ENCODE results near the gene HAO1. TPM values are rescaled to one million over a fixed set of nuclear protein-coding genes. Genes with fewer than 3 reads are reported as not detected.
"Not testable (repeated sequence)": the region's sequence is repeated elsewhere in the genome, so short reads cannot be mapped to it uniquely, and the experiment has no call there.

Gene HAO1
- total RNA-seq, 1 donor, result not detected

DNA sequence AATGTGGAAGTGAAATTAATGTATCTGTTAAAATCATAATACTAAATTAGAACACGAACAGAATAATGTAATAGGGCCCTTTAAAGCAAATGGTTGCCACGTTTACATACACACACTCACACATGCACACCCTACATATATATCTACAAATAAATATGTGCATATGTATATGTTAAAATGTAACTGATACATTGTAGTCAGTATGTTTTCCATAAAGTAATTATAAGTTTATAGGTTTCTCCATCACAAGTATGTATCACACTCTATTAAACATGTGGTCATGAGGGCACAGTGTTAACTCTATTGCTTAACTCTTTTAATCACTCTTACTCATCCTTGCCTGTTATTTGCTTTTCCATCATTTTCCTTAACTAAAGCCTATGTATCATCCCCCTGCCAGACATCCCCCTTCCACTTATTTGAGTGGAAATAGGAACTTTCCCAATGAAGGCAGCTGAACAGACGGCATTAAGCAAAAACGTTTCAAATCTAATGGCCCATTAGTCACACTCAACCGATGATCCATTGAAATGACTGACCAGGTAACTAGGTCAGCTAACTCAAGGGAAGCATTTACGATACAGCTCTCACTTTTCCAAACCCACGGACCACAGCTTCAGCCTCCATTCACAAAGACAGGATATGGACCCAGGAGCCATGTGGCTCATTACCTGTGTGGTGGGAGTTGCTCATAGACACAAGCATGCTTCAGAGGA is 89.3 kb downstream of the HAO1 start:
- Histone ChIP-seq H3K4me1 (ENCODE audit: insufficient read depth, low read length) (no peaks in the 10 kb centered on the region), H3K4me3 (ENCODE audit: low read length) (no peak overlapping the region)

DNA sequence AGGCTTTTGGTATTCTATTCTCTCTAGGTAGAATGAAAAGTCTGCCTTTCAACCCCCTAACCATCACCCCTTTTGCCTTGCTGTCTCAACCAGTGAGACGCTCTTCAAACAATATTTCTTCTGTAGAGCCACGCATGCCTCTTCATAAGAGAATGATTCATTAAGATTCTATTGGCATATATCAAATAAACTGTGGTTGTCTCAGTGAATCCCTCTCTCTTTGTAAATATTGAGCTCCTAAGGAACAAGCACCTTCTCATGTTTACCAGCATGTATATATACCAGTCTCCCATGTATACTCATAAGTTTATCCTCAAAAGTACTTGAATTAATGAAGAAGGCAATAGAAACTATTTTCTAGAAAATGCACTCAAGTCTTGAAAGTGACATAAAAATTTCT is 90.6 kb downstream of the HAO1 start:
- no peaks in the 10 kb centered on the region for H3K27me3 ChIP-seq (ENCODE audit: insufficient read depth, low read length)

More for the DNA sequence above, 89.3 kb downstream of the HAO1 start:
- H3K27me3 ChIP-seq (ENCODE audit: insufficient read depth, low read length), result no peaks in the 10 kb centered on the region
- H3K9me3 ChIP-seq (ENCODE audit: low read depth, low read length), result no peaks in the 10 kb centered on the region

DNA sequence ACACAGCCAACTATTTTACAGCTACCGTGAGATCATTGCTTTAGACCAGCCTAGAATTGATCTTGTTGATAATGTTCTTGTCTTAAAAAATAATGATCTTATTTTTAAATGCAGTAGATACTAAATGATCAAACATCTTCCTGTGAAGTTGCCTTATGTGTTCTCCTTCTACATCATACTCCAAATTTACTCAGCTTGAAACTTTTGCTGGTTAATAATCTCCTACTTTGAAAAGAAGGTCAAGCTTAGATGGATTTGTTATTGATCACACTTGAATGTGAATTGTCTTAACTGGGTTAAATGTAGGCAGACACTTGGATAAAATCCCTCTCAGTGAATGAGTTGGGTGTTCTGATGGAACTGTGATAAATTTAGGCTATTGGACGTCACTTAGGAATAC is 91.9 kb downstream of the HAO1 start:
- H3K4me3 ChIP-seq (ENCODE audit: low read length), result no peak overlapping the region
- H3K27me3 ChIP-seq (ENCODE audit: insufficient read depth, low read length), result no peaks in the 10 kb centered on the region
- no peaks in the 10 kb centered on the region for H3K4me1 ChIP-seq (ENCODE audit: insufficient read depth, low read length)
- no peaks in the 10 kb centered on the region for H3K9me3 ChIP-seq (ENCODE audit: low read depth, low read length)

More for the DNA sequence above, 90.6 kb downstream of the HAO1 start:
- H3K4me1 ChIP-seq (ENCODE audit: insufficient read depth, low read length), result no peaks in the 10 kb centered on the region
- no peak overlapping the region for H3K4me3 ChIP-seq (ENCODE audit: low read length)
- no peaks in the 10 kb centered on the region for H3K9me3 ChIP-seq (ENCODE audit: low read depth, low read length)

DNA sequence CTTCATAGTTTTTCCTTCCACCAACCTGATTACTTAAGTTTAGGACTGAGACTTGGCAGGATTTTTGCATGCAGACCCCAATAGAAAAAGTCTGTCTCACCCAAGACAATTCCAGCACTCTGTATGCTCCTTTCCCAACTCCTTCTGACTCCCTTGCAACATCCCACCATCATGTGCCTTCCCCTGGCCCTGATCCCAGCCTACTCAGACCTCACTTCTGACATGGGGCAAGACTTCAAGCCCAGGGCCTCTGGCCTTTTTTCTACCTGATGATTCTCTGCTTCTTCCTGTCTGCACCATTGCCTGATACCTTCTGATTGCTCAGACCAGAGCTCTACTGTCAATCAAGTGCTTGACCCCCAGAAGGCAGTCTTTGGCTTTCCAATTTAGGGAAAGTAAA is 96.6 kb downstream of the HAO1 start:
- no peaks in the 10 kb centered on the region for H3K9me3 ChIP-seq (ENCODE audit: low read depth, low read length)

DNA sequence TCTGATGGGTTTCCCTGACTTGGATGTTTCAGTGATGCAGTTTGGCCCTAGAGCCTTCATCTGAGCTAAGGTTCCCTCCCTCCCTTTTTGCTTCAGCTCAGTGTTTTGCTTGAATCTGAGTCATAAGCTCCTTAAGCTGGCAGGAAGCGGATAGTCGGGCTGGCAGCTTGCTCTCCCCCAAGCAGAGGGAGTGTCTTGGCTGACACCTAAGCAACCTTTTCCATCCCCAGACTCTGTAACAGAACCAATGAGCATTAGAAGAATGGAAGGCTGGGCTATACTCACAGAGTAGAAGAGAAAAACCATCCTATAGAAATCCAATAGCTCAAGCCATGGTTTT is 98.3 kb downstream of the HAO1 start:
- H3K4me3 ChIP-seq (ENCODE audit: low read length), result no peak overlapping the region
- no peaks in the 10 kb centered on the region for H3K9me3 ChIP-seq (ENCODE audit: low read depth, low read length)
- no peaks in the 10 kb centered on the region for H3K4me1 ChIP-seq (ENCODE audit: insufficient read depth, low read length)
- no peaks in the 10 kb centered on the region for H3K27me3 ChIP-seq (ENCODE audit: insufficient read depth, low read length)

More for the DNA sequence above, 96.6 kb downstream of the HAO1 start:
- H3K27me3 ChIP-seq (ENCODE audit: insufficient read depth, low read length), result no peaks in the 10 kb centered on the region
- no peaks in the 10 kb centered on the region for H3K4me1 ChIP-seq (ENCODE audit: insufficient read depth, low read length)
- no peak overlapping the region for H3K4me3 ChIP-seq (ENCODE audit: low read length)

DNA sequence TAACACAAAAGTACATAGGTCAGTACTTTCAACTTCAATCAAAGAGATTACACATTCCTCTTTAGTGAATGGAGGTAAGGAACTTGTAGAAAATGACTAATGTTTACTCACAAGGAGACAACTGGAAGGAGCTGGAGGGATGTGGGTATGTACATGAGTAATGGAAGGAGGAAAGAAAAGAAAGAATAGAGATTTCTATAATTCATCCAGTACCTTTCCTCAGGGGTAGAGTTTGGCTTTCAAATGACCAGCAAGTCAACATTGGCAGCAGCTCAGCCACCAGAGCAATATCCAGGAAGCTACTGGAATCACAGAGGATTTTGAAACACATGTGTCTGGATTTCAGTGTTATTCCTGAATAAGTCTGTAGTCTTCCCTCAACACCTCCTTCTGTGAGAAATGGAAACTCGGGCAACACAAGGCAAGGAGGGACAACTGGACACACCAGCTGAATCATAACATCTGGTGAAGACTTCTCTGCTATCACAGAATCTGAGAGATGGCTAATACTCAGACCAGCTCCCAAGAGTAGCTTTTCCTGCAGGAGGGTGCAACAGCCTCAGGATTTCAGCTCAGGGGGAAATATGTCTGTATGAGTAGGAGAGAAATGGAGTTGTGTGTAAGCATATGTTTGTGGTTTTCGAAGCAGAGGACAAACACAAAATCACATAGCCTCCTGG is 98.8 kb downstream of the HAO1 start:
- Histone ChIP-seq H3K9me3 (ENCODE audit: low read depth, low read length) (no peaks in the 10 kb centered on the region), H3K27me3 (ENCODE audit: insufficient read depth, low read length) (no peaks in the 10 kb centered on the region), H3K4me1 (ENCODE audit: insufficient read depth, low read length) (no peaks in the 10 kb centered on the region), H3K4me3 (ENCODE audit: low read length) (no peak overlapping the region)

DNA sequence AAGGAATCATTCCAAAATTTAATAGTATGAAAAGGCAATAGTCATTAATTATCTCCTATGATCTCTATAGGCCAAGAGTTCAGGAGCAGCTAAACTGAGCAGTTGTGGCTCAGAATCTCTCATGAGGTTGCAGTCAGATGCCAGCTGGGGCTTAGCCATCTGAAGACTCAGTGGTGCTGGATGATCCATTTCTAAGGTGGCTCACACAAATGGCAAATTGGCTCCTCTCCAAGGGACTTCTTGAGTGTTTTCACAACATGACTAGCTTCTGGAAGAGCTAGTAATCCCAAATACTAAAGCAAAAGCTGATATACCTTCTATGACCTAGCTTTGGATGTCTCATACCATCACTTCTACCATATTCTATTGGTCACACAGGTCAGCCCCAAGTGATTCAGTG is 104.2 kb downstream of the HAO1 start:
- Histone ChIP-seq H3K27me3 (ENCODE audit: insufficient read depth, low read length) (no peaks in the 10 kb centered on the region), H3K4me3 (ENCODE audit: low read length) (no peak overlapping the region), H3K4me1 (ENCODE audit: insufficient read depth, low read length) (no peaks in the 10 kb centered on the region), H3K9me3 (ENCODE audit: low read depth, low read length) (no peaks in the 10 kb centered on the region)

DNA sequence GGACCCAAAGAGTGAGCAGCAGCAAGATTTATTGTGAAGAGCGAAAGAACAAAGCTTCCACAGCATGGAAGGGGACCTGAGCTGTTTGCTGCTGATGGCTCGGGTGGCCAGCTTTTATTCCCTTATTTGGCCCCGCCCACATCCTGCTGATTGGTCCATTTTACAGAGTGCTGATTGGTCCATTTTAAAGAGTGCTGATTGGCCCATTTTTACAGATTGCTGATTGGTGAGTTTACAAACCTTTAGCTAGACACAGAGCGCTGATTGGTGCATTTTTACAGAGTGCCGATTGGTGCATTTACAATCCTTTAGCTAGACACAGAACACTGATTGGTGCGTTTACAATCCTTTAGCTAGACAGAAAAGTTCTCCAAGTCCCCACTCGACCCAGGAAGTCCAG is 105.8 kb downstream of the HAO1 start:
- not testable (repeated sequence) for H3K4me1 ChIP-seq (ENCODE audit: insufficient read depth, low read length); H3K27me3 ChIP-seq (ENCODE audit: insufficient read depth, low read length); H3K9me3 ChIP-seq (ENCODE audit: low read depth, low read length); H3K4me3 ChIP-seq (ENCODE audit: low read length)

Other genes with a start within 250 kb of the HAO1 start
- 51.1 TPM for gene TMX4, start 79.3 kb upstream of the HAO1 start, total RNA-seq
- gene PLCB1, start 191.8 kb upstream of the HAO1 start, total RNA-seq, result 14.6 TPM